HEK293 (cell line): Measurements from ENCODE around the gene OR1F1.

ENCODE experiments used
- GLI4 ChIP-seq: fragments of 450-650 bp; formaldehyde crosslinking; IDR thresholded peaks from 2 replicates; pipeline ENCODE4 v1.5.1; 2016; ENCODE audit warnings: missing biosample characterization, missing genetic modification characterization
- PRDM1 ChIP-seq: fragments of 450-650 bp; formaldehyde crosslinking; IDR thresholded peaks from 2 replicates; pipeline ENCODE4; 2016; ENCODE audit warnings: missing biosample characterization, missing genetic modification characterization
- SP2 ChIP-seq: fragments of 450-650 bp; formaldehyde crosslinking; IDR thresholded peaks from 2 replicates; pipeline ENCODE4 v1.5.1; 2016; ENCODE audit warnings: missing biosample characterization, missing genetic modification characterization
- YY2 ChIP-seq: fragments of 450-650 bp; formaldehyde crosslinking; IDR thresholded peaks from 2 replicates; pipeline ENCODE4 v1.5.1; 2016; ENCODE audit warnings: missing biosample characterization, missing genetic modification characterization
- ZBTB21 ChIP-seq: fragments of 450-650 bp; formaldehyde crosslinking; IDR thresholded peaks from 2 replicates; pipeline ENCODE4 v1.5.1; 2017; ENCODE audit warnings: missing biosample characterization, missing genetic modification characterization
- ZBTB48 ChIP-seq: fragments of 450-650 bp; formaldehyde crosslinking; IDR thresholded peaks from 2 replicates; pipeline ENCODE4 v1.5.1; 2016; ENCODE audit warnings: missing biosample characterization, missing genetic modification characterization
- ZNF112 ChIP-seq: fragments of 450-650 bp; formaldehyde crosslinking; IDR thresholded peaks from 2 replicates; pipeline ENCODE4 v1.5.0; 2017; ENCODE audit warnings: missing biosample characterization, missing genetic modification characterization
- ZNF146 ChIP-seq: fragments of 450-650 bp; formaldehyde crosslinking; IDR thresholded peaks from 2 replicates; pipeline ENCODE4 v1.5.1; 2016; ENCODE audit warnings: missing biosample characterization, missing genetic modification characterization
- ZNF155 ChIP-seq: fragments of 450-650 bp; formaldehyde crosslinking; IDR thresholded peaks from 2 replicates; pipeline ENCODE4 v1.5.1; 2016; ENCODE audit warnings: missing biosample characterization, missing genetic modification characterization
- ZNF184 ChIP-seq: fragments of 450-650 bp; IDR thresholded peaks from 2 replicates; pipeline ENCODE4 v1.5.1; 2018; ENCODE audit warnings: missing biosample characterization, mild to moderate bottlenecking, missing genetic modification characterization
- ZNF214 ChIP-seq: fragments of 450-650 bp; formaldehyde crosslinking; IDR thresholded peaks from 2 replicates; pipeline ENCODE4 v1.5.1; 2017; ENCODE audit warnings: missing biosample characterization, mild to moderate bottlenecking, missing genetic modification characterization, borderline replicate concordance
- ZNF248 ChIP-seq: fragments of 450-650 bp; formaldehyde crosslinking; IDR thresholded peaks from 2 replicates; pipeline ENCODE4 v1.5.1; 2017; ENCODE audit warnings: missing biosample characterization, missing genetic modification characterization
- ZNF26 ChIP-seq: fragments of 450-650 bp; formaldehyde crosslinking; IDR thresholded peaks from 2 replicates; pipeline ENCODE4 v1.5.1; 2016; ENCODE audit warnings: missing biosample characterization, missing genetic modification characterization
- ZNF274 ChIP-seq, 2 experiments: fragments of 200-500 bp in 1 of 2; fragments of 450-650 bp in 1 of 2; sonication (Bioruptor generic) in 1 of 2; formaldehyde crosslinking in 1 of 2; IDR thresholded peaks; 2 replicates each; pipeline versions ENCODE4 v1.5.1 to v1.6.1; 2014 to 2016; ENCODE audit warnings: borderline replicate concordance in 1 of 2, inconsistent platforms in 1 of 2, low read length in 1 of 2, missing biosample characterization in 1 of 2, missing genetic modification characterization in 1 of 2
- ZNF391 ChIP-seq: fragments of 450-650 bp; formaldehyde crosslinking; IDR thresholded peaks from 2 replicates; pipeline ENCODE4 v1.5.1; 2016; ENCODE audit warnings: low read depth, missing biosample characterization, missing genetic modification characterization, borderline replicate concordance
- ZNF398 ChIP-seq: fragments of 450-650 bp; formaldehyde crosslinking; IDR thresholded peaks from 2 replicates; pipeline ENCODE4 v1.5.1; 2017; ENCODE audit warnings: missing biosample characterization, missing genetic modification characterization
- ZNF600 ChIP-seq: fragments of 450-650 bp; formaldehyde crosslinking; IDR thresholded peaks from 2 replicates; pipeline ENCODE4 v1.5.1; 2016; ENCODE audit warnings: missing biosample characterization, missing genetic modification characterization
- ZNF610 ChIP-seq: fragments of 450-650 bp; formaldehyde crosslinking; IDR thresholded peaks from 2 replicates; pipeline ENCODE4 v1.5.1; 2016; ENCODE audit warnings: missing biosample characterization, missing genetic modification characterization, borderline replicate concordance
- ZNF621 ChIP-seq: fragments of 450-650 bp; formaldehyde crosslinking; IDR thresholded peaks from 2 replicates; pipeline ENCODE4 v1.5.1; 2017; ENCODE audit warnings: missing biosample characterization, missing genetic modification characterization
- ZNF623 ChIP-seq: fragments of 450-650 bp; formaldehyde crosslinking; IDR thresholded peaks from 2 replicates; pipeline ENCODE4 v1.5.1; 2016; ENCODE audit warnings: missing biosample characterization, missing genetic modification characterization
- ZNF658 ChIP-seq: fragments of 450-650 bp; formaldehyde crosslinking; IDR thresholded peaks from 2 replicates; pipeline ENCODE4; 2016; ENCODE audit warnings: missing biosample characterization, missing genetic modification characterization
- ZNF768 ChIP-seq: fragments of 450-650 bp; formaldehyde crosslinking; IDR thresholded peaks from 2 replicates; pipeline ENCODE4 v1.5.1; 2018; ENCODE audit warnings: missing biosample characterization, mild to moderate bottlenecking, missing genetic modification characterization
- ZNF830 ChIP-seq: fragments of 450-650 bp; IDR thresholded peaks from 2 replicates; pipeline ENCODE4 v1.5.0; 2018; ENCODE audit warnings: missing biosample characterization, missing genetic modification characterization, low read depth, mild to moderate bottlenecking, moderate library complexity
- ZXDB ChIP-seq: fragments of 450-650 bp; formaldehyde crosslinking; IDR thresholded peaks from 2 replicates; pipeline ENCODE4 v1.5.1; 2016; ENCODE audit warnings: missing biosample characterization, missing genetic modification characterization
- TF ChIP-seq, protein P1 (sequence below): fragments of 450-650 bp; formaldehyde crosslinking; IDR thresholded peaks from 2 replicates; pipeline ENCODE4 v1.5.1; 2016; ENCODE audit warnings: missing biosample characterization, missing genetic modification characterization
- TF ChIP-seq, protein P2 (sequence below): fragments of 450-650 bp; formaldehyde crosslinking; conservative IDR thresholded peaks from 2 replicates; pipeline ENCODE4 v1.5.1; 2016; ENCODE audit warnings: low read depth, missing biosample characterization, missing genetic modification characterization
- TF ChIP-seq, protein P3 (sequence below): fragments of 450-650 bp; formaldehyde crosslinking; IDR thresholded peaks from 2 replicates; pipeline ENCODE4 v1.5.1; 2016; ENCODE audit warnings: missing biosample characterization, missing genetic modification characterization

OR1F1 gene

DNA sequence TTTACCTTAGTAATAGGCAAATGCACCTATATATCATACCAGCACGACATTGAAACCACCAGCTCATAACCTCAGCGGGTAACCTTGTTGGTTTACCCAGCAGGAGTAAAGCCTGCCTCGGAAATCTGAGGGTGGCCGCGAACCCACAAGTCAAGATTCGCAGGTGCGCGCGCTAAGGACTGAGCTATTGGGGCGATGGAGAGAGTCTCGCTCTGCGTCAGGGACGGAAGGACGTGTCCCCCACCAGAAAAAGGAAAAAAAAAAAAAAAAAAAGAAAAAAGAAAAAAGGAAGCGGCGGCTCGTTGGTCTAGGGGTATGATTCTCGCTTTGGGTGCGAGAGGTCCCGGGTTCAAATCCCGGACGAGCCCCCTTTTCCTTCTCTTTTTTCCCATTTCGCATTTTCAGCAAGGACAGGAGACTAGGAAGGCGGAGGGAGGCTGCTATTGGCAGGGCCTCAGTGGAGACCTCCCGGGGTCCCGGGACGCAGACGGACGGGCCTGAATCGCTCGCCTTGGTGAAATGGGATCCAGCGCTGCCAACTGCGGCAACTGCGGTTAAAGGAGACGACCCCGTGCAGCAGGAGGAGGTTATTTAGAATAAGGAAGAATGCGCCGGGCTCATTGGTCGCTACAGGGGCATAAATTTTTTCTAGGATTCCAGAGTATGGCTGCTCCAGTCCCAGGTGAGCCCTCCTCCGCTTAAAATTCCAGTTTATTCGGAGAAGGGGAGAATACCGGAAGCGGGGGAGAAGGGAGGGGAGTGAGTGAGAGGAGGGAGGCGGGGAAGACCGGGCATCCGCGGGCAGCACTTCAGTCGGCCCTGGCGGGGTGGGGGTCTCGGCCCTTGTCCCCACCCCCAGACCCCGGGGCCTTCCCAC, at the start of gene OR1F1 (continued):
- TF ChIP-seq ZNF248 (tag by site-specific recombination) (no peak), ZNF214 (tag by site-specific recombination) (no peak), ZBTB21 (peak; percentile 97), YY2 (tag by site-specific recombination) (no peak), ZNF621 (no peak), SP2 (tag by site-specific recombination) (peak; percentile 91), ZNF658 (tag by site-specific recombination) (no peak), ZNF26 (tag by site-specific recombination) (no peak), ZNF398 (tag by site-specific recombination) (peak; percentile 93), ZNF600 (tag by site-specific recombination) (0 out of 2 replicates have a peak, but pooled peaks have one; percentile 4), ZNF274 (IDR thresholded peaks at IDR 0.05; ENCODE audit: low read length) (no peak), ZNF274 (tag by site-specific recombination; IDR thresholded peaks at IDR 0.05; ENCODE audit: borderline replicate concordance) (no peak), ZNF112 (no peak), ZBTB48 (tag by site-specific recombination) (no peak), ZNF184 (tag by site-specific recombination) (peak; percentile 69; the same call in 1 of the 2 replicates), ZNF146 (no peak), ZNF768 (tag by site-specific recombination) (no peak), ZNF623 (tag by site-specific recombination) (peak; percentile 41), ZNF830 (tag by site-specific recombination) (no peak), GLI4 (tag by site-specific recombination) (peak; percentile 93), ZNF610 (tag by site-specific recombination) (peak; percentile 77), ZNF391 (tag by site-specific recombination) (peak; percentile 32; the same call in 1 of the 2 replicates), ZNF155 (tag by site-specific recombination) (no peak), ZXDB (peak; percentile 89), PRDM1 (tag by site-specific recombination) (peak; percentile 66)
- TF ChIP-seq, protein P1, sequence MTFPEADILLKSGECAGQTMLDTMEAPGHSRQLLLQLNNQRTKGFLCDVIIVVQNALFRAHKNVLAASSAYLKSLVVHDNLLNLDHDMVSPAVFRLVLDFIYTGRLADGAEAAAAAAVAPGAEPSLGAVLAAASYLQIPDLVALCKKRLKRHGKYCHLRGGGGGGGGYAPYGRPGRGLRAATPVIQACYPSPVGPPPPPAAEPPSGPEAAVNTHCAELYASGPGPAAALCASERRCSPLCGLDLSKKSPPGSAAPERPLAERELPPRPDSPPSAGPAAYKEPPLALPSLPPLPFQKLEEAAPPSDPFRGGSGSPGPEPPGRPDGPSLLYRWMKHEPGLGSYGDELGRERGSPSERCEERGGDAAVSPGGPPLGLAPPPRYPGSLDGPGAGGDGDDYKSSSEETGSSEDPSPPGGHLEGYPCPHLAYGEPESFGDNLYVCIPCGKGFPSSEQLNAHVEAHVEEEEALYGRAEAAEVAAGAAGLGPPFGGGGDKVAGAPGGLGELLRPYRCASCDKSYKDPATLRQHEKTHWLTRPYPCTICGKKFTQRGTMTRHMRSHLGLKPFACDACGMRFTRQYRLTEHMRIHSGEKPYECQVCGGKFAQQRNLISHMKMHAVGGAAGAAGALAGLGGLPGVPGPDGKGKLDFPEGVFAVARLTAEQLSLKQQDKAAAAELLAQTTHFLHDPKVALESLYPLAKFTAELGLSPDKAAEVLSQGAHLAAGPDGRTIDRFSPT (tag by site-specific recombination) = 0 out of 2 replicates have a peak, but pooled peaks have one; percentile 23
- TF ChIP-seq, protein P2, sequence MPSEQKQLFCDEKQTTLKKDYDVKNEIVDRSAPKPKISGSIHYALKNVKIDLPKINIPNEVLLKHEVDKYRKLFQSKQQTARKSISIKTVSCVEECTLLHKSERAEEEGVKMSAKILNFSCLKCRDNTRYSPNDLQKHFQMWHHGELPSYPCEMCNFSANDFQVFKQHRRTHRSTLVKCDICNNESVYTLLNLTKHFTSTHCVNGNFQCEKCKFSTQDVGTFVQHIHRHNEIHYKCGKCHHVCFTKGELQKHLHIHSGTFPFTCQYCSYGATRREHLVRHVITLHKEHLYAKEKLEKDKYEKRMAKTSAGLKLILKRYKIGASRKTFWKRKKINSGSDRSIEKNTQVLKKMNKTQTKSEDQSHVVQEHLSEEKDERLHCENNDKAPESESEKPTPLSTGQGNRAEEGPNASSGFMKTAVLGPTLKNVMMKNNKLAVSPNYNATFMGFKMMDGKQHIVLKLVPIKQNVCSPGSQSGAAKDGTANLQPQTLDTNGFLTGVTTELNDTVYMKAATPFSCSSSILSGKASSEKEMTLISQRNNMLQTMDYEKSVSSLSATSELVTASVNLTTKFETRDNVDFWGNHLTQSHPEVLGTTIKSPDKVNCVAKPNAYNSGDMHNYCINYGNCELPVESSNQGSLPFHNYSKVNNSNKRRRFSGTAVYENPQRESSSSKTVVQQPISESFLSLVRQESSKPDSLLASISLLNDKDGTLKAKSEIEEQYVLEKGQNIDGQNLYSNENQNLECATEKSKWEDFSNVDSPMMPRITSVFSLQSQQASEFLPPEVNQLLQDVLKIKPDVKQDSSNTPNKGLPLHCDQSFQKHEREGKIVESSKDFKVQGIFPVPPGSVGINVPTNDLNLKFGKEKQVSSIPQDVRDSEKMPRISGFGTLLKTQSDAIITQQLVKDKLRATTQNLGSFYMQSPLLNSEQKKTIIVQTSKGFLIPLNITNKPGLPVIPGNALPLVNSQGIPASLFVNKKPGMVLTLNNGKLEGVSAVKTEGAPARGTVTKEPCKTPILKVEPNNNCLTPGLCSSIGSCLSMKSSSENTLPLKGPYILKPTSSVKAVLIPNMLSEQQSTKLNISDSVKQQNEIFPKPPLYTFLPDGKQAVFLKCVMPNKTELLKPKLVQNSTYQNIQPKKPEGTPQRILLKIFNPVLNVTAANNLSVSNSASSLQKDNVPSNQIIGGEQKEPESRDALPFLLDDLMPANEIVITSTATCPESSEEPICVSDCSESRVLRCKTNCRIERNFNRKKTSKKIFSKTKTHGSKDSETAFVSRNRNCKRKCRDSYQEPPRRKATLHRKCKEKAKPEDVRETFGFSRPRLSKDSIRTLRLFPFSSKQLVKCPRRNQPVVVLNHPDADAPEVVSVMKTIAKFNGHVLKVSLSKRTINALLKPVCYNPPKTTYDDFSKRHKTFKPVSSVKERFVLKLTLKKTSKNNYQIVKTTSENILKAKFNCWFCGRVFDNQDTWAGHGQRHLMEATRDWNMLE = no peak; the same call in 1 of the 2 replicates
- TF ChIP-seq, protein P3, sequence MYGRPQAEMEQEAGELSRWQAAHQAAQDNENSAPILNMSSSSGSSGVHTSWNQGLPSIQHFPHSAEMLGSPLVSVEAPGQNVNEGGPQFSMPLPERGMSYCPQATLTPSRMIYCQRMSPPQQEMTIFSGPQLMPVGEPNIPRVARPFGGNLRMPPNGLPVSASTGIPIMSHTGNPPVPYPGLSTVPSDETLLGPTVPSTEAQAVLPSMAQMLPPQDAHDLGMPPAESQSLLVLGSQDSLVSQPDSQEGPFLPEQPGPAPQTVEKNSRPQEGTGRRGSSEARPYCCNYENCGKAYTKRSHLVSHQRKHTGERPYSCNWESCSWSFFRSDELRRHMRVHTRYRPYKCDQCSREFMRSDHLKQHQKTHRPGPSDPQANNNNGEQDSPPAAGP = peak; percentile 19; the same call in 1 of the 2 replicates
